ENCODE data around the gene EGFL6. TPM values are rescaled to one million over a fixed set of nuclear protein-coding genes. Genes with fewer than 3 reads are reported as not detected.

The EGFL6 gene
- total RNA-seq, 1 experiment from 2014 or later = not detected

DNA sequence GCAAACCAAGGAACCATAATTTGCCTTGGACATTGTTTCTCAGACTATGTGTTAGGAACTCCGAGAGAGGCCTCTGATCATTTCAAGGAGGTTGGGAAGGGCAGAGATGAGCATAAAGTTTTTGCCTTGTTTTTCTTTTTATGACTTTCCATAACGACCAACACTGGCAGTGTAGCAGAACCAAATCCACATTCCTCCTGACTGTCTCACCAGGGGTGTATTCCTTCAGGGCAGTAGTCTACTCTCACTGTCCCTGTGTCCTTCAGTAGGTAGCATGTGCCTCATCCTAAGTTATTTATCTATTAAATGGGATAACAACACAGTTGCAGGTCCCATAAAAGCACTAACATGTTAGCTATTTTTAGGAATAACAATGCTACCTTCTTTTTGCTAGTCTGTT is 20.8 kb downstream of the EGFL6 start:
- no peaks in the 10 kb centered on the region for H3K4me1 Mint-ChIP-seq (ENCODE audit: low read depth, unreplicated experiment)
- no TSS peak for BruUV-seq (replicated peaks)
- H3K27ac Mint-ChIP-seq (ENCODE audit: unreplicated experiment) = no peak overlapping the region
- CTCF ChIA-PET = no interaction called here
- TF ChIP-seq, protein P1, sequence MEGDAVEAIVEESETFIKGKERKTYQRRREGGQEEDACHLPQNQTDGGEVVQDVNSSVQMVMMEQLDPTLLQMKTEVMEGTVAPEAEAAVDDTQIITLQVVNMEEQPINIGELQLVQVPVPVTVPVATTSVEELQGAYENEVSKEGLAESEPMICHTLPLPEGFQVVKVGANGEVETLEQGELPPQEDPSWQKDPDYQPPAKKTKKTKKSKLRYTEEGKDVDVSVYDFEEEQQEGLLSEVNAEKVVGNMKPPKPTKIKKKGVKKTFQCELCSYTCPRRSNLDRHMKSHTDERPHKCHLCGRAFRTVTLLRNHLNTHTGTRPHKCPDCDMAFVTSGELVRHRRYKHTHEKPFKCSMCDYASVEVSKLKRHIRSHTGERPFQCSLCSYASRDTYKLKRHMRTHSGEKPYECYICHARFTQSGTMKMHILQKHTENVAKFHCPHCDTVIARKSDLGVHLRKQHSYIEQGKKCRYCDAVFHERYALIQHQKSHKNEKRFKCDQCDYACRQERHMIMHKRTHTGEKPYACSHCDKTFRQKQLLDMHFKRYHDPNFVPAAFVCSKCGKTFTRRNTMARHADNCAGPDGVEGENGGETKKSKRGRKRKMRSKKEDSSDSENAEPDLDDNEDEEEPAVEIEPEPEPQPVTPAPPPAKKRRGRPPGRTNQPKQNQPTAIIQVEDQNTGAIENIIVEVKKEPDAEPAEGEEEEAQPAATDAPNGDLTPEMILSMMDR (IDR thresholded peaks at IDR 0.05; ENCODE audit: unreplicated experiment) = no peak
- no peaks in the 10 kb centered on the region for H3K9me3 Mint-ChIP-seq (ENCODE audit: low read depth, unreplicated experiment)
- DNase-seq = no peak
- H3K4me3 Mint-ChIP-seq (ENCODE audit: low read depth, unreplicated experiment) = no peak overlapping the region
- H3K27me3 Mint-ChIP-seq (ENCODE audit: unreplicated experiment) = peaks cover 11% of the 10 kb centered on the region
- no peaks in the 10 kb centered on the region for H3K36me3 Mint-ChIP-seq (ENCODE audit: insufficient read depth, unreplicated experiment)
- intact Hi-C loops (cut with micrococcal nuclease; ENCODE audit: unreplicated experiment) = no loop called here

DNA sequence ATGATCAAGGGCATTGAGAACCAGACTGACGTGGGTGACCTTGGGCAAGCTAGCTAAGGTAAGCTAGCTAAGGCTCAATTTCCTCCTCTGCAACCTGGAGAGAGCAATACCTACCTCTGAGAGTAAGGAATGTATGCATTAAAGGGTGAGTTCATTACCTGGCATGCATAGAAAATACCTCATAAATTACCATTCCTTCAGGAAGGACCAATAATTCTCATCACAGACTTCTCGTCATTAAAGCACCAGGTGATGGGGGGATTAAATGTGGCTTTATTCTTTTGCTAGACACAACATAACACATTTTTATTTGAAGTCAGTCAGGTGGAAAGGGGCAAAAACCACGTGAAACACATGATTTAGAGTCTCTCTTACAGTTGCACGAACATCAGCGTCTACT is 21.5 kb downstream of the EGFL6 start:
- Mint-ChIP-seq H3K9me3 (ENCODE audit: low read depth, unreplicated experiment) (no peaks in the 10 kb centered on the region), H3K4me3 (ENCODE audit: low read depth, unreplicated experiment) (no peak overlapping the region), H3K27ac (ENCODE audit: unreplicated experiment) (no peak overlapping the region), H3K27me3 (ENCODE audit: unreplicated experiment) (peaks cover 3% of the 10 kb centered on the region), H3K36me3 (ENCODE audit: insufficient read depth, unreplicated experiment) (no peaks in the 10 kb centered on the region), H3K4me1 (ENCODE audit: low read depth, unreplicated experiment) (no peaks in the 10 kb centered on the region)
- CTCF ChIA-PET = no interaction called here
- no TSS peak for BruUV-seq (replicated peaks)
- intact Hi-C loops (cut with micrococcal nuclease; ENCODE audit: unreplicated experiment) = no loop called here
- DNase-seq = no peak
- TF ChIP-seq, protein P1 (IDR thresholded peaks at IDR 0.05; ENCODE audit: unreplicated experiment) = no peak

DNA sequence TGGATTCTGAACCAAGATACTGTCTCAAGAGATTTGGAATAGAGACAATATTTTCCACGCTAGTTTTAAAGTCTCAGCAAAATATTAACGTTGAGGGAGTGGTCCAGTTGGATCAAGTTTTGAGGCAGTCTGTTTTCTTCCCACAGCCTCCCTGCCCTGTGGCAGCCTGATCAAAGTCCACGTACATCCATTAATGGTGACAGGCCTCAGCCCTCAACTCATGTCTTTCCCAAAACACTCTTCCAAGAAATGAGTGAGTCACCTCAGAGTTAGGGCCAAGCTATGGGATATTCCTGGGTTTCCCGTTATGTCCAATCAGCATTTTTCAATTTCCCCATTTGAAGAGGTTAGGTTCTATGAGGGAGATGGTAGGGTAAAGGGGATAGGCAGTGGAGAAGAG is 28.5 kb downstream of the EGFL6 start:
- H3K4me3 Mint-ChIP-seq (ENCODE audit: low read depth, unreplicated experiment) = no peak overlapping the region
- intact Hi-C loops (cut with micrococcal nuclease; ENCODE audit: unreplicated experiment) = no loop called here
- CTCF ChIA-PET = interaction anchor here (1.1 kb wide), 1 partner anchor 48 kb away, joined by 4 read pairs; no protein-coding TSS in a partner anchor
- H3K4me1 Mint-ChIP-seq (ENCODE audit: low read depth, unreplicated experiment) = peaks cover 8% of the 10 kb centered on the region
- H3K9me3 Mint-ChIP-seq (ENCODE audit: low read depth, unreplicated experiment) = no peaks in the 10 kb centered on the region
- H3K27ac Mint-ChIP-seq (ENCODE audit: unreplicated experiment) = no peak overlapping the region
- no peaks in the 10 kb centered on the region for H3K36me3 Mint-ChIP-seq (ENCODE audit: insufficient read depth, unreplicated experiment)
- H3K27me3 Mint-ChIP-seq (ENCODE audit: unreplicated experiment) = no peaks in the 10 kb centered on the region
- TF ChIP-seq, protein P1 (IDR thresholded peaks at IDR 0.05; ENCODE audit: unreplicated experiment) = no peak
- no TSS peak for BruUV-seq (replicated peaks)
- DNase-seq = no peak

DNA sequence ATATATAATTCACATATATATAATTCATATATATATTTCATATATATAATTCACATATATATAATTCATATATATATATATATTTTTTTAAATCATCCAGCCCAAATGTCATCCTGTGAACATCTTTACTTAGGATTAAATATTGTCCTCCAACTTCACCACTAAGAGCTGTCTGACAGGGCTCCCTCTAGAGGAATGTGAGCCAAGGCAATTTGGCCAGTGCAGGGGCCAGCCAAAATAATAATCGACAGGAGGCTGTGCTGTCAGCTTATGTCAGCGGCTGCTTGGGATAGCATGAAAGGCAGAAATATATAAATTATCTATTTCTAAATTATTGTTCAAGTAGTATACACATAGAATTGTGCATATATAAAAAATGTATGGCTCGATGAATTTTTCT is 29.5 kb downstream of the EGFL6 start:
- Mint-ChIP-seq H3K9me3 (ENCODE audit: low read depth, unreplicated experiment) (no peaks in the 10 kb centered on the region), H3K27me3 (ENCODE audit: unreplicated experiment) (no peaks in the 10 kb centered on the region), H3K36me3 (ENCODE audit: insufficient read depth, unreplicated experiment) (no peaks in the 10 kb centered on the region), H3K27ac (ENCODE audit: unreplicated experiment) (no peak overlapping the region), H3K4me1 (ENCODE audit: low read depth, unreplicated experiment) (peaks cover 8% of the 10 kb centered on the region), H3K4me3 (ENCODE audit: low read depth, unreplicated experiment) (no peak overlapping the region)
- no TSS peak for BruUV-seq (replicated peaks)
- CTCF ChIA-PET = interaction anchor here (1.4 kb wide), 1 partner anchor 12 kb away, joined by 4 read pairs; no protein-coding TSS in a partner anchor
- DNase-seq = peak; percentile 21
- intact Hi-C loops (cut with micrococcal nuclease; ENCODE audit: unreplicated experiment) = no loop called here
- TF ChIP-seq, protein P1 (IDR thresholded peaks at IDR 0.05; ENCODE audit: unreplicated experiment) = peak; percentile 16

All from Calu3 (cell line).